Subcutaneous adipose tissue (tissue), 4 donors: ENCODE data around the gene RPL38. TPM values are rescaled to one million over a fixed set of nuclear protein-coding genes. Genes with fewer than 3 reads are reported as not detected.

Experiments used
- CTCF ChIP-seq: fragments of 450-650 bp; IDR thresholded peaks from one replicate; pipeline ENCODE4 v1.5.1; 2016; ENCODE audit warnings: low read depth, mild to moderate bottlenecking, control low read depth, antibody characterized with exemption, moderate library complexity
- total RNA-seq, 4 donors: library from RNA; depleted of rRNA; stranded (reverse); fragments of >200 nt; gene quantifications; one replicate each; pipeline ENCODE4 v1.1.0, GENCODE V29; 2016

RPL38 gene
- total RNA-seq, 4 donors from 2014 or later = 410 to 881 (median 581) TPM

- no peak for TF ChIP-seq CTCF
These were observed 26.9 kb upstream of the RPL38 start for GRCh38 chr17:74176546-74177001.

DNA sequence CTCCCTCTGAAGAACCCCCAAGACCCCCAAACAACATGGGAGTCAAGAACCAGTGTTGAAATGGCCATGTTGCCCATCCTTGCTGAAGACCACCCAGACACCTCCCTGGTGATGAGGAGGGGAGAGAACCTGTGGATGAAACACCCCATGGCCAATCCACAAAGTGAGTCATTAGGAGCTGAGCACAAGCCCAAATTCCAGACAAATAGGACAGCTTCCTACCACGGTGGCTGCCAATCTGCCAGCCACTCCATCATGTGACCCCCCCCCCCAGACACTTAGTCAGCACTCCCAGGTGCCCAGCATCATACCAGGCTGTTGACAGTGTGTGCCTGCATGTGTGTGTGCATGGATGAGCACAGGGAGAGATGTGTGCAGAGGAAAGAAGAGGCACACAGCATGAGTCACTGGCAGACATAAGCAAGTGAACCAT is 26.4 kb upstream of the RPL38 start:
- no peak for TF ChIP-seq CTCF

DNA sequence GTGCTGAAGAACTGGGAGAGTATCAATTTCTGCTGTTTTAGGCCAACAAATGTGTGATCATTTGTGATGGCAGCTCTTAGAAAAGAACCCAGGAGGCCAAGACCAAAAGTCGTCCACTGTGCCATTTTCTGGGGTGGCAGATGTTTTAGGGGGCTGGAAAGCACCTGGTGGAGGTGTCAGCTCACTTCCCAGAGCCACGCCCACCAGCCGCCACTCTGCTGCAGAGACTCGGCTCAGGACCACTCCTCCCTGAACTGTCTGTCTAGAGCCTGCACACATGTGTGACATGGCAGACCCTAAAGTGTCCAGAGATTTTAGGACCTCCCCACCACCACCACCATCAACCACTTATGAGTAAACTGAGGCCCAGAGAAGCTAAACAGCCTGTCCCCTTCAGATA is 23.9 kb upstream of the RPL38 start:
- no peak for TF ChIP-seq CTCF

- no peak for TF ChIP-seq CTCF
These were observed 23.1 kb upstream of the RPL38 start for GRCh38 chr17:74180336-74180735.

DNA sequence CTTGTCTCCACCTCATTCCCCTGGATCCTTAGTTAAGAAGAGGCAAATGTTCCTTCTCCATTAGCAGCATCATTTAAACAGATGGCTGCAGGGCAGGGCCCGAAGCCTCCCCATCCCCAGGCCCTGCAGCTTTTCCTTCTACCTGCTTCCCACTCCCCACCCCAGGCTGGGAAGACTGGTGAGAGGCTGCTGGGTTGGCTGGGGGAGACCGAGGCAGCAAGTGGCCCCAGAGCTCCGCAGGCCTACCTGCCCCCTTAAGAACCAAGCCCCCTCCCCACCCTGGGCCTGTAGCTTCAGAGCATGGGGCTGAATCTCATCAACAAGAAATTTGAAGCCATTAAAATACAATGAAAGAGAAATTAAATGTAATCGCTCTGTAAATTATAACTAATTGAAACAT is 22.1 kb upstream of the RPL38 start:
- no peak for TF ChIP-seq CTCF

DNA sequence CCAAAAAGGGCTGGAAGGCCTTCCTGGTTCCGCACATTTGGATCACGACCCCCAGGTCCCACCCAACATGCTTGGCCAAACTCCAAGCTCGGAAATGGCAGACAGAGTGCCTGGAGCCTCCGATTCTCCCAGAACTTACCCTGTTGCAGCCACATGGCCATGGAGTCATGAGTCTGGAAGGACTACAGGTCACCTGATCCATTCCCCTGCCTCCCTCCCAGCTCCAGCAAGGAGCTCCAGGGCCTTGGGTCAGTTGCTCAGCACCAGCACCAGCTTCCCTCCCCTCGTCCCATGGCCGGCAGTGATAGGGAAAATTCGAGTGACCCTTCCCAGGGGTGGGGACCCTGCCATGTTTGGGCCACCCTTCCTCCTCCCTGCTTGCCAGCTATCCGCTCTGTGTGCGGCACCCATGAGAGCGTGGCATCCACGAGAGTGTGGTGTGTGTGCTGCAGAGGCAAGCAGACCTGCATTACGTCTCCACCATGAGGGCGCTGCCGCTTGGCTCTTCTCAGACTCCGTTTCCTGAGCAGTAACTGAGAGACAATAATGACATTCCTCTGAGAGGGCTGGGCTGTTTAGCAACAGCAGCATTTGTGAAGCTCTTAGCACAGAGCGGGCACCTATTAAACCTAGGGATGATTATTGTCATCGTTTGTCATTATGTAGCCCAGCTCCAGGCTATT is 21.3 kb upstream of the RPL38 start:
- TF ChIP-seq CTCF = no peak

DNA sequence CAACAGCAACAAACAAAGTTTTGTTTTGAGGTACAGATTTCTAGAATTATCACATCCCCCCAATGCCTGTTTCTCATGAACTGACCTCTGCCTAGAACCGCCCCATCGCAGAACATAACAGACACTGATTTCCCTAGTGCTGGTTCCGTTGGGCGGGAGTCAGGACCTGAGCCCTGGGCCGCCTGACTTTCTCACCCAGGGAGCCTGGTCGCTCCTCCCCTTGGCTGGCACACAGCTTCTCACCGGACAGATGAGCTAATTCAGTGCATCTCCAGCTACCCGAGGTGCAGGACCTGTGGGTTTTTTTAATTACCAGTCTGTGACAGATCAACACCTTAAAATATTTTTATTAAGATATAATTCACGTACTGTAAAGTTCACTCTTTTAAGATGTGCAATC is 20.1 kb upstream of the RPL38 start:
- no peak for TF ChIP-seq CTCF
